Left lung (tissue), 10 donors: Measurements from ENCODE around the gene CENPU. TPM values are rescaled to one million over a fixed set of nuclear protein-coding genes. Genes with fewer than 3 reads are reported as not detected.
"Not testable (repeated sequence)": the region's sequence is repeated elsewhere in the genome, so short reads cannot be mapped to it uniquely, and the experiment has no call there.

Experiments used
- ATAC-seq: fragments of 200-7000 bp; cut with Tn5 transposase; one replicate; pipeline ENCODE4 v1.9.1; 2020; ENCODE audit warnings: moderate library complexity
- DNase-seq, 4 donors: peaks; one replicate each; pipeline ENCODE4 v3.0.0-alpha.2; 2013 to 2020
- H3K27ac ChIP-seq, 2 donors: fragments of 200-600 bp; sonication (generic) in 1 of 2; one replicate each; pipeline versions ENCODE4 v1.5.0 to v1.8.0; 2020 to 2021
- H3K27me3 ChIP-seq, 2 donors: fragments of 200-600 bp; sonication (generic) in 1 of 2; one replicate each; pipeline versions ENCODE4 v1.5.0 to v1.8.0; 2020 to 2021
- H3K36me3 ChIP-seq, 2 donors: fragments of 200-600 bp; sonication (generic) in 1 of 2; one replicate each; pipeline versions ENCODE4 v1.5.0 to v1.8.0; 2020 to 2021
- H3K4me1 ChIP-seq, 2 donors: fragments of 200-600 bp; one replicate each; pipeline ENCODE4 v1.8.0; 2021
- H3K4me3 ChIP-seq, 2 donors: fragments of 200-600 bp; sonication (generic) in 1 of 2; one replicate each; pipeline versions ENCODE4 v1.5.0 to v1.8.0; 2020 to 2021; ENCODE audit warnings: mild to moderate bottlenecking in 1 of 2
- H3K9me3 ChIP-seq, 2 donors: fragments of 200-600 bp; sonication (generic) in 1 of 2; one replicate each; pipeline versions ENCODE4 v1.5.0 to v1.8.0; 2020 to 2021
- intact Hi-C, 2 donors: fragments of 100-400 bp; cut with DNase I; formaldehyde crosslinking; loops; one replicate each; pipeline versions ENCODE4 v1.11.2 to v1.14.2; 2022
- polyA plus RNA-seq, 6 donors: library from polyadenylated mRNA; unstranded; fragments of 120-200 nt; gene quantifications; one replicate each; pipeline ENCODE4 v1.2.1, GENCODE V29; 2013; ENCODE audit not compliant: insufficient read length in 6 of 6
- total RNA-seq, 2 donors: library from RNA; stranded (reverse); fragmentation: NEBNext Ultra II Directional; extraction: Animal tissue kit (Norgen Biotek cat#: 25700); gene quantifications; one replicate each; pipeline ENCODE4 v1.2.1, GENCODE V29; 2021
- TF ChIP-seq, protein P1 (sequence below), 2 donors: fragments of 200-600 bp; sonication (generic) in 1 of 2; IDR thresholded peaks; one replicate each; pipeline versions ENCODE4 v1.5.0 to v1.8.0; 2021; ENCODE audit warnings: antibody characterized with exemption in 2 of 2
- donor health status: DM: no; HTN: yes; CAD: no.
- donor health status: DM: no; HTN: no; CAD: no.

Gene CENPU
- total and polyA plus RNA-seq, 8 donors, result 11.3 to 59.1 (median 34.0) TPM

GRCh38 chr4:184657144-184657543 is 76.8 kb downstream of the CENPU start:
- DNase-seq, result no peak
- Histone ChIP-seq H3K27me3 (no peaks in the 10 kb centered on the region), H3K36me3 (peaks cover 0 to 18% of the 10 kb centered on the region in 2 donors), H3K9me3 (no peaks in the 10 kb centered on the region), H3K4me3 (no peak overlapping the region), H3K4me1 (peaks cover 0 to 9% of the 10 kb centered on the region in 2 donors), H3K27ac (no peak overlapping the region)
- intact Hi-C loops, result no loop called here
- TF ChIP-seq, protein P1, sequence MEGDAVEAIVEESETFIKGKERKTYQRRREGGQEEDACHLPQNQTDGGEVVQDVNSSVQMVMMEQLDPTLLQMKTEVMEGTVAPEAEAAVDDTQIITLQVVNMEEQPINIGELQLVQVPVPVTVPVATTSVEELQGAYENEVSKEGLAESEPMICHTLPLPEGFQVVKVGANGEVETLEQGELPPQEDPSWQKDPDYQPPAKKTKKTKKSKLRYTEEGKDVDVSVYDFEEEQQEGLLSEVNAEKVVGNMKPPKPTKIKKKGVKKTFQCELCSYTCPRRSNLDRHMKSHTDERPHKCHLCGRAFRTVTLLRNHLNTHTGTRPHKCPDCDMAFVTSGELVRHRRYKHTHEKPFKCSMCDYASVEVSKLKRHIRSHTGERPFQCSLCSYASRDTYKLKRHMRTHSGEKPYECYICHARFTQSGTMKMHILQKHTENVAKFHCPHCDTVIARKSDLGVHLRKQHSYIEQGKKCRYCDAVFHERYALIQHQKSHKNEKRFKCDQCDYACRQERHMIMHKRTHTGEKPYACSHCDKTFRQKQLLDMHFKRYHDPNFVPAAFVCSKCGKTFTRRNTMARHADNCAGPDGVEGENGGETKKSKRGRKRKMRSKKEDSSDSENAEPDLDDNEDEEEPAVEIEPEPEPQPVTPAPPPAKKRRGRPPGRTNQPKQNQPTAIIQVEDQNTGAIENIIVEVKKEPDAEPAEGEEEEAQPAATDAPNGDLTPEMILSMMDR (IDR thresholded peaks at IDR 0.05), result no peak
- no peak for ATAC-seq

- TF ChIP-seq, protein P1 (IDR thresholded peaks at IDR 0.05), result no peak
- H3K9me3 ChIP-seq, result no peaks in the 10 kb centered on the region
- ATAC-seq, result no peak
- intact Hi-C loops, result no loop called here
- H3K36me3 ChIP-seq, result peaks cover 0 to 13% of the 10 kb centered on the region in 2 donors
- H3K4me1 ChIP-seq, result peaks cover 0 to 12% of the 10 kb centered on the region in 2 donors
- no peaks in the 10 kb centered on the region for H3K27me3 ChIP-seq
- no peak for DNase-seq
- H3K4me3 ChIP-seq, result no peak overlapping the region
- no peak overlapping the region for H3K27ac ChIP-seq
Measured at GRCh38 chr4:184655889-184656869, 77.7 kb downstream of the CENPU start.

GRCh38 chr4:184653650-184654049 is 80.2 kb downstream of the CENPU start:
- H3K27ac ChIP-seq, result no peak overlapping the region
- H3K27me3 ChIP-seq, result no peaks in the 10 kb centered on the region
- no peak overlapping the region for H3K4me3 ChIP-seq
- peaks cover 4 to 26% of the 10 kb centered on the region in 2 donors for H3K4me1 ChIP-seq
- ATAC-seq (no peak), DNase-seq (no peak)
- no peaks in the 10 kb centered on the region for H3K9me3 ChIP-seq
- TF ChIP-seq, protein P1 (IDR thresholded peaks at IDR 0.05), result no peak
- H3K36me3 ChIP-seq, result no peaks in the 10 kb centered on the region
- intact Hi-C loops, result no loop called here

DNA sequence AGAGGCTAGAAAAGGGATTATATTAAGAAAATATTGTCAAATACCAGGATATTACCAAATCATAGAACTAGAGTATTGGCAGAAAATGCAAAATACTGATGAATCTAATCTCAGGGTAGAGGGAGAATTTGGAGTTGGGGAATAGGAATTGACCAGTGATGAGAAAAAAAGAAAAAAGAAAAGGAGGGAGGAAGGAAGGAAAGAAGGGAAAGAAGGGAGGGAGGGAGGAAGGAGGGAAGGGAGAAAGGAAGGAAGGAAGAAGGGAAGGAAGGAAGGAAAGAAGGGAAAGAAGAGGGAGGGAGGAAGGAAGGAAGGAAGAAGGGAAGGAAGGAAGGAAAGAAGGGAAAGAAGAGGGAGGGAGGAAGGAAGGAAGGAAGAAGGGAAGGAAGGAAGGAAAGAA is 81.2 kb downstream of the CENPU start:
- H3K9me3 ChIP-seq, H3K27ac ChIP-seq, H3K27me3 ChIP-seq, ATAC-seq, DNase-seq, H3K36me3 ChIP-seq, intact Hi-C loops, H3K4me3 ChIP-seq: not testable (repeated sequence)
- peaks cover 7 to 33% of the 10 kb centered on the region in 2 donors for H3K4me1 ChIP-seq

GRCh38 chr4:184651899-184652298 is 82.0 kb downstream of the CENPU start:
- Histone ChIP-seq H3K27me3 (no peaks in the 10 kb centered on the region), H3K27ac (no peak overlapping the region), H3K9me3 (no peaks in the 10 kb centered on the region), H3K36me3 (no peaks in the 10 kb centered on the region), H3K4me1 (peaks cover 13 to 33% of the 10 kb centered on the region in 2 donors), H3K4me3 (no peak overlapping the region)
- TF ChIP-seq, protein P1 (IDR thresholded peaks at IDR 0.05), result no peak
- ATAC-seq, result no peak
- DNase-seq, result no peak
- intact Hi-C loops, result no loop called here
